Left cardiac atrium (tissue), 4 donors: Measurements from ENCODE around the gene DMBX1. TPM values are rescaled to one million over a fixed set of nuclear protein-coding genes. Genes with fewer than 3 reads are reported as not detected.
A peak's percentile ranks its signal among the peaks of the same experiment; 100 is the strongest.

Source experiments
- ATAC-seq, 2 donors: fragments of 200-7000 bp; cut with Tn5 transposase; one replicate each; pipeline ENCODE4 v1.9.1; 2020; ENCODE audit warnings: mild to moderate bottlenecking in 2 of 2, moderate library complexity in 2 of 2
- DNase-seq: peaks from one replicate; pipeline ENCODE4 v3.0.0-alpha.2; 2020
- intact Hi-C, 2 donors: fragments of 100-400 bp; cut with DNase I; formaldehyde crosslinking; loops; one replicate each; pipeline versions ENCODE4 v1.14.1 to v1.15.1; 2022 to 2023
- total RNA-seq, 2 donors: library from RNA; stranded (reverse); fragmentation: NEBNext Ultra II Directional; extraction: Animal tissue kit (Norgen Biotek cat#: 25700); gene quantifications; one replicate each; pipeline ENCODE4 v1.2.1, GENCODE V29; 2021
- donor health status: DM: no; HTN: yes; CAD: no.
- donor health status: DM: no; HTN: yes; CAD: no; lungs with severe emphysema.
- donor health status: DM: yes; HTN: yes; CAD: no.
- donor health status: Dilated cardiomyopathy.

The DMBX1 gene
- total RNA-seq, 2 donors from 2014 or later: not detected

GRCh38 chr1:46519209-46519608 is 29.6 kb downstream of the DMBX1 start:
- ATAC-seq (no peak), DNase-seq (no peak)
- intact Hi-C loops: no loop called here

DNA sequence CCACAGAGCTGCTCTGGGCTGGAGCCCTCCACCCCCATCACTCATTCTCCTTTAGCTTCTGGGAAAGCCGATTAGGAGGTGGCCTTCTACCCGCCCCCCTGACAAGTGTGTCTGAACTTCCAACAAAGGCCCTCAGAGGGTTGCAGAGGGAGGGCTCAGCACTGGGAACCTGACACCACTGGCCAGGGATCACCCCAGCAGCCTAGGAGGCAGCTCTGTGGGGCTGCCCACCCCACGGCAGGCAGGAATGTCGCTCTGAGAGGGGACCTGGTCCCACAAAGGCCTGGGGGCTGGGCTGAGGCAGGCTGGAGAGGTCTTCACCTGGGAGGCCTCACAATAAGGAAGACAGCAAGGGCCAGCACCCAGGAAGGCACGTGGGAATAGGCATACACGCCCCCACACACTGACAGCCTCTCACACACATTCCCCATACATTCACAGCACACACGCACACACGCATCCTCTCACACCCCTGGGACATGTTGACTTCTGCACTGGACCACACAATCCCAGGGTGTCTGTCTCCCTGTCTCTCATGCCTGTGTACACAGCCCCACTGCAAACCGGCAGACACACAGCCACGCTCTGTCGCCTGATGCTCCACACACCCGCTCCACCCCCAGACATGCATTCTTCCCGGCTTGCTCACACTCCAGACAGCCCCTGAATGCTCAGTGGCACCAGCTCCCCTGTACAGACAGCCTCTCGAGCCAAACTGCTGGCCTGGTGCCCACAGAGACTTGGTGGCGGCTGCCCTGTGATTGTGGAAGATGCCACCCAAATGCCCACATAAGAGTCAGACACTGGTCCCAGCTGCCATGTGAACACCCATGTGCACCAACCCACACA is 30.7 kb downstream of the DMBX1 start:
- no peak for DNase-seq
- peak; percentile 31 to 65 for ATAC-seq
- intact Hi-C loops: loop anchor here in 1 of 2 donors (10.0 kb wide), 2 partner anchors 75 to 115 kb away; no protein-coding TSS in a partner anchor

DNA sequence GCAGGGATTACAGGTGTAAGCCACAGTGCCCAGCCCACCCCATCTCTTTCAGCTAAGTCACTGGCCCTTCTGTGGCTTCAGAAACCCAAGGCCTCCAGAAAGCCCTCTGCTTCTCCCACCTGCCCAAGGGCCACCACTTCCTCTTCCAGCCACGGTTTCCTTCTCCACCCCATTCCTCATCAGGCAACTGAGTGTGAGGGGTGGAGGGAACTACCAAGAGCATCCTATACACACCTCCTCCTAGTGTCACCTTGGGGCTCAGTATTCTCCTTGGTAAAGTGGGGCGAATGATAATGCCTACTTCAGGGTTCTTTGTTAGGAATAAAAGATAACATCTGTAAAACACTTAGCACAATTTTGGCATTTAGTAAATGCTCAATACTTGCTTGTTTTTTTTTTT is 31.8 kb downstream of the DMBX1 start:
- intact Hi-C loops: loop anchor here in 1 of 2 donors (10.0 kb wide), 2 partner anchors 77 to 117 kb away; no protein-coding TSS in a partner anchor
- no peak for DNase-seq
- ATAC-seq: no peak

GRCh38 chr1:46522184-46522968 is 32.7 kb downstream of the DMBX1 start:
- peak; percentile 48 to 74 for ATAC-seq
- DNase-seq: peak; percentile 52
- intact Hi-C loops: loop anchor here in 1 of 2 donors (10.0 kb wide), 2 partner anchors 78 to 118 kb away; no protein-coding TSS in a partner anchor

GRCh38 chr1:46522969-46523320 is 33.3 kb downstream of the DMBX1 start:
- DNase-seq: no peak
- intact Hi-C loops: loop anchor here in 1 of 2 donors (10.0 kb wide), 2 partner anchors 78 to 118 kb away; no protein-coding TSS in a partner anchor
- ATAC-seq: no peak

- DNase-seq (no peak), ATAC-seq (no peak)
- intact Hi-C loops: loop anchor here in 1 of 2 donors (10.0 kb wide), 2 partner anchors 79 to 119 kb away; no protein-coding TSS in a partner anchor
Measured at GRCh38 chr1:46523496-46524353, 34.1 kb downstream of the DMBX1 start.

DNA sequence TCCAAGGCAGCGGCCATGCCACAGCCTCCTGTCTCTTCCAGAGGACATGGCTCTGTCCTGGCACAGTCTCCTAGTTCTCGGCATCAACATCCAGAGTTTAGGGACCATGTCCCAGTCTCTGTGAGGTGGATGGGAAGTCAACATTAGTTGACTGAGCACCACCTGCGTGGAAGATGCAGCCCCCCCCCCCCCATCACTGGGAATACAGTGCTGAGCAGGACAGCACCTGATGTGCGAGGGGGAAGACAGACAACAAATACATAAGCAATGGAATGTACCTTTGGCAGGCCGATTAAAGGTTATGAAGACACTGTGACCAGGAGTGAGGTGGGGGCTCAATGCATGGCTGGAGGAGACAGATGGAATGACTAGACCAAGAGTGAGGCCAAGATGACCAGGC is 35.2 kb downstream of the DMBX1 start:
- intact Hi-C loops: loop anchor here in 1 of 2 donors (5.0 to 10.0 kb wide), 3 partner anchors 48 to 120 kb away; no protein-coding TSS in a partner anchor
- ATAC-seq (no peak), DNase-seq (no peak)

GRCh38 chr1:46525253-46525983 is 35.8 kb downstream of the DMBX1 start:
- ATAC-seq: no peak
- DNase-seq: no peak
- intact Hi-C loops: loop anchor here in 1 of 2 donors (5.0 to 10.0 kb wide), 3 partner anchors 48 to 121 kb away; no protein-coding TSS in a partner anchor

DNA sequence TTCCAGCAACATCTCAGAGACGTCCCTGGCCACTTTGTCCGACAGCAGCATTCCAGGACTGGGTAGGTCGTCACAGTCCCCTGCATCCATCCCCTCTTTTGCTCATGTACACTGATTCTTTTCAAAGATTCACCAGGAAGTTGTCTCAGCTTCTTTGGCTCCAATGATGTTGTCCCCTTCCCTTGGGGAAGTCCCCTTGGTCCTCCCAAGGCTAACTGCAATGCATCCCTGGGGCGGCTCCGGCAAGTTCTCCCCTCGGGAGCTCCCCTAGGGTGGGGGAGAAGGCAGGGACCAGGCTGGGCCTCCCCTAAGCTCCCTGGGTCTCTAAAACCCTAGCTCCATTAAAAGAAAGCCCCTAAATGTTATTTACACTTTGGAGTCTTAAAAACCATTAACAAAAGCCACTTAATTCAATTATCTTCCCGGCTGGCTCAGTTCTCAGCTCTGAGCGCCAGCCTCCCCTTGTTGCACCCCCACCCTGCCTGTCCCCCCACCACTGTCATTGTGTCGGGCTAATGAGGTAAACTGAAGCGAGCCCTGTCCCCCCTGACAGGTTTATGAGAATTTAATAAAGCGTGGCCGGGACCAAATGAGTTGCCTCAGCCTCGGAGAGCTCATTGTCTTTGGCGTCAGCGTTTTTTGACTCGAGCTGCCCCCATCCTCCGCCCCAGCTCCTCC is 36.5 kb downstream of the DMBX1 start:
- DNase-seq (no peak), ATAC-seq (no peak)
- intact Hi-C loops: loop anchor here in 1 of 2 donors (5.0 to 10.0 kb wide), 3 partner anchors 49 to 121 kb away; no protein-coding TSS in a partner anchor

- intact Hi-C loops: loop anchor here (1.0 to 10.0 kb wide), 4 partner anchors 49 to 122 kb away; no protein-coding TSS in a partner anchor
- DNase-seq (no peak), ATAC-seq (peak in 1 of 2 donors; percentile 14)
Measured at GRCh38 chr1:46526691-46527291, 37.2 kb downstream of the DMBX1 start.

GRCh38 chr1:46527474-46528296 is 38.0 kb downstream of the DMBX1 start:
- intact Hi-C loops: loop anchor here (1.0 to 10.0 kb wide), 6 partner anchors 50 to 123 kb away; no protein-coding TSS in a partner anchor
- ATAC-seq (peak; percentile 79 to 86), DNase-seq (peak; percentile 79)

GRCh38 chr1:46528297-46528955 is 38.8 kb downstream of the DMBX1 start:
- intact Hi-C loops: loop anchor here (2.0 to 10.0 kb wide), 5 partner anchors 51 to 124 kb away; no protein-coding TSS in a partner anchor
- no peak for DNase-seq

GRCh38 chr1:46529031-46529630 is 39.5 kb downstream of the DMBX1 start:
- DNase-seq: no peak
- intact Hi-C loops: loop anchor here (2.0 to 10.0 kb wide), 5 partner anchors 52 to 124 kb away; no protein-coding TSS in a partner anchor
- no peak for ATAC-seq

More at GRCh38 chr1:46528297-46528955, 38.8 kb downstream of the DMBX1 start:
- ATAC-seq: no peak

- intact Hi-C loops: loop anchor here in 1 of 2 donors (10.0 kb wide), 1 partner anchor 194 kb away; no protein-coding TSS in a partner anchor
- no peak for ATAC-seq
- DNase-seq: no peak
Measured at GRCh38 chr1:46530311-46530710, 40.7 kb downstream of the DMBX1 start.
